GM18519 (cell line): ENCODE measurements around the gene ANXA5.
A peak's percentile ranks its signal among the peaks of the same experiment; 100 is the strongest.

Experiments
- ATAC-seq: cut with Tn5 transposase; IDR thresholded peaks from one replicate; pipeline ENCODE4 v1.9.1; 2021; ENCODE audit warnings: mild to moderate bottlenecking, moderate library complexity; ENCODE audit not compliant: unreplicated experiment, low FRiP score

ANXA5 gene

DNA sequence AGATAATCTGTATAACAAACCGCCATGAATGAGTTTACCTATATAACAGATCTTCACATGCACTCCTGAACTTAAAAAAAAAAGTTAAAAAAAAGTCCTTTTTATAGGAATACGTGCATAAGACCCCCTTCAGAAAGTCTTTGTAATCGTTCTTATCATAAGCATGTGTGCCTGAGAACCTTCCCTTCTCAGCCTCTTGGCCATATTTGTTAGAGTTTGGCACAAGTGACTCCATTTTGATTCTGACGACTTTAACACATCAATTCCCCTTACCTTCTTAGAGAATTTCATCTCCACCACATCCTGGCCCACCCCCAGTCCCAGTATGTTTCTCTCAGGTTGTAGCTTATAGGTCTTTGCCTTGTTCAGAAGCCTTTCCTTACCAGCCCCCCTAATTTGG is 16.0 kb upstream of the ANXA5 start:
- ATAC-seq, result no peak

DNA sequence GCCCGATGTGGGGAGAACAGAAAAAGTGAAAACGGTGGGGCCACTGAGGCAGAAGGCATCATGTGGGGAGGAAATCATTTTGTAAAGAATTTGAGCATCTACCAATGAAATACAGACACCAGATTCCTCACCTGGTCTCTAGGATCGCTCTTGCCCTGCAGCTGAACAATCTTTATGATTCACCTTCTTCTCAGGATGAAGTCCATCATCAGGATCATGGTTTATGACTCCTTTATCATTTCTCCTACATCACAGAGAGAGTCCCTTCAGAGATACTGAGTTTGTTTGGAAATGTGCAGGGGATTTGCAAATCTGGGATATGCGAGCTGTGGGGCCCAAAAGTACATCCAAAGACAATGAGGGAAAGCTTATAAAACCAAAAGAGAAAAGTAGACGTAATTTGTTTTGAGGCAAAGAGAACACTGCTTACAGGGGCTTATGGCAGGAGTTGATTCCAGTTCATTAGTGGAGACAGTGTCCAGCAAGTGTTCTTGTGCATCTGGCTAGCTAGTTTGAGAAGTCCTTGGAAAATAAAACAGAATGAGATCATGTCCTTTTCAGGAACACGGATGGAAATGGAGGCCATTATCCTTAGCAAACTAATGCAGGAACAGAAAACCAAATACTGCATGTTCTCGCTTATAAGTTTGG is 15.3 kb upstream of the ANXA5 start:
- ATAC-seq, result no peak

DNA sequence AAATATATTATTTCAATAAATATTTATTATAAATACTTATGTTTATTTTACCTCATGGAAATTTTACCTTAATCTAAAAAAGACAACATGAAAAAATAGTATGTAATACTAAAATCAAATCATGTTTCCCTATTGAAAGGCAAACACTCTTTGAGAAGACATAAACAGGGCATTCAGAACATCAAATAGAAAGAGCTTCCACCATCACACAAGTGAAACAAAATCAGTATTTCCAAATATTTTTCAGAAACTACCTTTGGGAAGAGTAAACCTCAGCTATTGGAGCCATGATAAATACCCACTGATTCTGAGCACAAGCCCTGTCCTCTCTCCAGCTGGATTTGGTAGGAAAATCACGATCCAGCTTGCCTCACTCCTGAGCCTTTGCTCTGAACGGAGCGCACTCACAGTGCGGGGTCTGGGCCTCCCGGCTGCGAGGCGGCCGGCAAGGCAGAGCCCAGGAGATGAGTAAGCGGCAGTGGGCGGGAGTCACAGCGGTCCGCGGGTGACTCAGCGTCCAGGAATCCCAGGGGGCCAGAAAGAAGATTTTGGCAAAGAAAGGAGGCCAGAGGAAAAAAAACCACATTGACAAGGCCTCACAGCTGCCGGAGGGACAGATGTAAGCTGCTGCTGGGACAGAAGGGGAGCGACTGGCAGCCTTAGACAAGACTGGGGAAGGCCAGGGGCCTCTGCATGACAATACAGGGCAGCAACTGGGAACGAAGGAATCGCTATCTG is 14.7 kb upstream of the ANXA5 start:
- peak; percentile 82 for ATAC-seq

DNA sequence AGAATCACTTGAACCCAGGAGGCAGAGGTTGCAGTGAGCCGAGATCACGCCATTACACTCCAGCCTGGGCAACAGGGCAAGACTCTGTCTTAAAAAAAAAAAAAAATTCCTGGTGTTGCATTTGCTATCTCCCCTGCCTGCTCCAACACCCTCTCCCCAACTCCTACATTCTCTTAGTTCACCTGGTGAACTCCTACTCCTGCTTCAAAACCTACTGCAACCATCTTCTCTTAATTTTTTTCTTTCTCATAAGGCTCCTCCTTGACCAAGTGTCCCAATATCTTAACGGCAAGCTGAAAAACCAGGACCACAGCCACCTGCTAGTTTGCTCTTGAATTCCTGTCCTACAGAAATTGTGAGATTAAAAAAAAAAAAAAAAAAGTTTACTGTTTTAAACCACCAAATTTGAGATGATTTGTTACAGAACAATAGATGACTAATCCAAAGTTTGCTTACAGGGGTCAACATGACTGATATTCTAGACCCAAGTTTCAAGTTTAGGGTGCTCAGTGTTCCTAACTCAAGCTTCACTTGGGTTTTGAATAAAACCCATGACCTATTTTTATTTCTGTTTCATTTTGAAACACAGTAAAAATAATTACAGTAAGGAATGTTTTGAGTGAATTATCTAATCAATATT is 13.1 kb upstream of the ANXA5 start:
- ATAC-seq, result no peak

DNA sequence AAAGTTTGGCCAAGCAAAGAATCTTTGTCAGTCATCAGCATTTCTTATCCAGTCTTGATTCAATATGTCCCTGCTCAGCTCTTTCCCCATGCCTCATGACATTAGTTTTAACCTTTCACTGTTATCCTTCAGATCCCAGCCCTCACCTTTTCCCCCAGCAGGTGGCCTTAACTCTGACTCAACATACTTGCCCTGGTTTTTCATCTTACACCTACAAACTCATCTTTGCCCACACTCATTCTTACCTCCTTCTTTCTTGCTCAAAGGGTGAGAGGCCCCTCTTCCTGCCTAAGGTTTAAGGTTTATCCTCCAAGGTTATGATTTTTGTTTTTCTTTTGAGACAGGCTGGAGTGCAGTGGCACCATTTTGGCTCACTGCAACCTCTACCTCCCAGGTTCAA is 10.6 kb upstream of the ANXA5 start:
- ATAC-seq, result no peak

DNA sequence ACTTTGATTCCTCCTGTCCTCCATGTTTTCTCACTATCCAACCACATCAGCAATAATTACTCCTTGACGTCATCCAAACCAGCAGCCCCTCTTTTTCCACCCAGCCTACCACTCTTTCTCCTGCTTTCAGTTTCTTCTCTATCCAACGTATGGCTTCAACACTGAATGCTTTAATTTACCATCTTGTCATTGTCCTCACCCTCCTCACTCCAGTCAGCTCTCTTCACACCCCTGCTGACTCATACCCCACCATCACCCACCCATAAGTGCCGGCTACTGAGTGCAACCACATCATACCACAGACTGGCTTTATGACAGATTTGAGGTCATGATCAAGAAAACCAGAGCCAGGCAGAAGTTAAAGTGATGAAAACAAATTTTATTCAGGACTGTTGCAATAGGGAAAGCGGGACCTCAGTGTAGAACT is 9.8 kb upstream of the ANXA5 start:
- ATAC-seq, result no peak

DNA sequence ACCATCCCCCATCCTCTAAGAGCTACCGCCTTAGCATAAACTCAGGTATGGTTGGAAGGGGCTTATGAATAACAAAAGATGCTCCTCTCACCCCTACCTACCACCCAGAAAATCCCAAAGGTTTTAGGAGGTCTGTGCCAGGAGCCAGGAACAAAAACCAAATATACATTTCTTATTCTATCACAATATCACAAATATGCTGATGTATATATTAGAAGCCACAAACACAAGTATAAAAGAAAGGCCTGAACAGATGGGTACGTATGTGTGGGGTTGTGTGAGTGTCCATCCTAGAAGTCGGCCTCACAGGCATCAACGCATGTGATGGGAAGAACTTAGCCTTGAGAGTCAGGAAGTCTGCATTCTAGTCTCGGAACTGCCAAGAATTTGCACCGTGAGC is 8.7 kb upstream of the ANXA5 start:
- no peak for ATAC-seq

DNA sequence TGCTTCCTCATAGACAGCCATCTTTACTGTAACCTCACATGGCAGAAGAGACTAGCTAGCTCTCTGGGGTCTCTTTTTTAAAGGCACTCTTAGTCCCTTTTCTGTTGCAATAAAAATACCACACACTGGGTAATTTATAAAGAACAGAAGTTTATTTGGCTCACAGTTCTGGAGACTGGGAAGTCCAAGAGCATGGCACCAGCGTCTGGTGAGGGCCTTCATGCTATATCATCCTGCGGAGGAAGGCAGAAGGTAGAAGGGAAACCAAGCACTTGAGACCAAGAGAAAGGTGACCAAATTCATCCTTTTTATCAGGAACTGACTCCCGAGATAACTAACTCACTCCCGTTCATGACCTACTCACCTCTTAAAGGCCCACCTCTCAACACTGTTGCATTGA is 5.4 kb upstream of the ANXA5 start:
- ATAC-seq, result no peak

DNA sequence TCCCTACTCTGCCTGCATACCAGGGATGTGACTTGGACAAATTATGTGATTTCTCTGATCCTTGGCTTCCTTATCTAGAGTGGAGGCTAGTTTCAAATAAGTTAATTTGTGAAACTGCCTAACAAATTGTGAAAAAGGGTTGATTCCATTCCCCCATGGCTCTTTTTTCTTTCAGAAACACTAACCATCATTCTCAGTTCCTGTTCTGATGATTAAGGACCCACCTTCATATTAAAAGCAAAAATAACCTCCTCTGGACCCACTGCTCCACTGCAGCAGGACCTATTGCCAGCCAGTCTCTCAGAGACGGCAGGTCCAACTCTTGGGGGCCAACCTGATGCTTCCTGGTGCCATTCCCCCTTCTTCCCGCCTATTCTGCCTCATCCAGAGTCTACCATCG is 4.5 kb upstream of the ANXA5 start:
- ATAC-seq, result no peak

DNA sequence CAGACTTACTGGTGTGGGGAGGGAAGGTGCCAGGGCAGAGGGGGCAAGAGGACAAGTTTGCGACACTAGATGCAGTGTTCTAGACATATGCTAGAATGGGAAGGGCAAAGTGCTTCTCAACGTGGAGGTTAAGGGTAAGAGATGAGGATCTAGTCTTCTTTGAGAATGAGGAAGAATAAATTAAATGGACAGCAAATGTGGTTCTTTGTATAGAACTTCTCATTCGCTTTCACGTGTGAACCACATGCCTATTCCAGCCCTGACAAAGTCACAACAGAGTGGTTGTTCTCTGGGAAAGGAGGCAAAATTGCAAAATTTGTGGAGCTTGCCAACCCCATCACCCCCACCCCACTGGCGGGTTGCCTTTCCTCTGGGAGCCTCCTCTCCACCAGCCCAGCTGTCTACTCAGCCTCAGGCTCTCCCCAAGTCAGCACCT is 1.5 kb upstream of the ANXA5 start:
- no peak for ATAC-seq

DNA sequence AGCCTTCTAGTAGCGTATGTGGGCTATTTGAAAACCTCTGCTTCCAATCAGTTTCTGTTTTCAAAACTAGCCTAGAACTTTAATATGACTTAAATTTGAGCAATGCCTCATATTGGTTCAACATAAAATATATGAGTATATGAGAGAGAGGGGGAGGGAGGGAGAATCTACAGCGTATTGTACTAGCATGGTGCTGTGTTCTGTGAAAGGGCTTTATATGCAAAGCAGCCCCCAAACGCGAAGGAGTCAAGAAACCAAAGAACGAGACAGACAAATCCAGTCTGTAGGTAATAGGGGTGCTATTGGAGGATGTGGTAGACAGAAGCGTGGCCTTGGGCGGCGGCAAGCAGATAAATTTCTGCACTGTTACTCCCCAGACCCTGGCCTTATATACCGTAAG is 784 bp upstream of the ANXA5 start:
- ATAC-seq, result peak; percentile 37

DNA sequence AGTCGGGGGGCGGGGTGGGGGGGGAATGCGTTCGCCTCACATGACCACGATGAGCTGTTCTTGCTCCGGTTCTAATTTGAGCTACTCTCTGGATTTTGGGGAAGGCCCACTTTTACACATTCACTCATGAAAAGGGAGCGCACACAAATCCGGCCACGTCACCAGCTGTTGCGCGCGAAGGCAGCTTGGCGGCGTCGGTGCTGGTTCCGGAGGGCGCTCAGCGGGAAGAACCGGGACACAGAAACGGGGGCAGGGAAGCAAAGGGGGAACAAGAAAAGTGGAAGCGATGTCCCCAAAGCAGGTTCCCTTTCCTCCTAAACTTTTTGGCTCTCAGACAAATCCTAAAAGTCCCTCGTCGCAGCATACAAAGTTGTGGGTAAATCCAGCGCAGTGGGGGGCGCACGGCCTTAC is 605 bp downstream of the ANXA5 start:
- ATAC-seq, result no peak

DNA sequence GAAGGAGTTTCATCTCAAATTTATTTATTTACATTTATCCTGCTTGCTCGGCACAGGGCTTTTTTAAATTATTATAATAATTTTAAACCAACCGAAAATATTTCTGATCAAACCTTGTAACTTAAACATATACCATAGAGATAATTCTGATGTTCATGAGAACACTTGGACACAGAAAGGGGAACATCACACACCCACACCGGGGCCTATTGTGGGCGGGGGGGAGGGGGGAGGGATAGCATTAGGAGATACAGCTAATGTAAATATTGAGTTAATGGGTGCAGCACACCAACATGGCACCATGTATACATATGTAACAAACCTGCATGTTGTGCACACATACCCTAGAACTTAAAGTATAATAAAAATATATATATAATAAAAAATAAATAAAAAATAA is 2.9 kb downstream of the ANXA5 start:
- ATAC-seq, result no peak

DNA sequence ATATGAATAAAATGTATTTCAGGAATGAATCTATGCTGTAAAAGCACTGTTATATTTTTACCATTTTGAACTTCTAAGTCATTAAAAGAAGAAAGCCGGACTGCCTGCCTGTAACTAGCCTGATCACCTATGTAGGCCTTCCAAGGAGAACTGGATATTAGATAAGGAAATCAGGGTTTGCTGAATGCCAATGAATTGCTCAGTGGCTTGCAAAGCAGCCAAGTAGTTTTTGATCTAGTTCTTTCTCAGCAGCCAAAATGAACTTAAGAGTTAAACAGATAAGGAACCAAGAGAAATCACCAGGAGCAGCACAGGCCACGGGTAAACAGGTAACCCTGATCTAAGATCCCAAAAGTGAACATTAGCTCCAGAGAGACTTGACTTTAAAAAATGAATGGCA is 3.3 kb downstream of the ANXA5 start:
- ATAC-seq, result no peak

DNA sequence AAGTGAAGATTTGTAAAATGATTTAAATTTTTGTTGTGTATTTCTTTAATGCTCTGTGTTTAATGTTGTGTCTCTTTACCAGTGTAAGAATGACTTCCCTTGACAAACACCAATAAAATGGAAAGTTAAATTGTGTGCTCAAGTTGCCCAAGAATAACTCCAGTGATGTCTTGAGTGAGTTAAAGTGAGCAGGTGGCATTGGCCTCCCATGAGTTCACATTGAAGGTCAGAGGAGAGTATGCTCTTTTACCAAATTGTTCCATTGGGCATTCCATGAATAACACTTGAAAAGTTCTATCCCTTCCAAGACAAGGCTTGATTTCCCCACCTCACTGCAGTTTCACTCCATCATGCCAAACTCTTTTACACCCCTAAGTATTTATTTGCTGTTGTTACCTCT is 4.5 kb downstream of the ANXA5 start:
- ATAC-seq, result no peak

DNA sequence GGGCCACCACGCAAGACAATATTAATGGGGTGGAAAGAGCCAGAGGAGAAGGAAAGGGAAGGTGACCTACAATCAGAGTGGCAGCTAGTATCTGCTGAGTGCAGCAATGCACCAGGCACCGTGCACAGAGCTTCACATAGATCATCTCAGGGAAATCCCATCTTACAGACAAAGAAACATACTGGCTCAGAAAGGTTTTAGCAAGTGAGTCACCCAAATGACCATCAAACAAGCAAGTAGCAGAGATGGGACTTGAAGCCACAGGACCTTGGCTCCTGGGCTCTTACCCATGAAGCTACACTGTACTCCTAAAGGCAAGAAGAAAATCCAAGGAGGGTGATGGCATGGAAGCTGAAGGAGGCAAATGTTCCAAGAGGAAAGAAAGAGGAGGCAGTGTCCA is 6.8 kb downstream of the ANXA5 start:
- ATAC-seq, result no peak

DNA sequence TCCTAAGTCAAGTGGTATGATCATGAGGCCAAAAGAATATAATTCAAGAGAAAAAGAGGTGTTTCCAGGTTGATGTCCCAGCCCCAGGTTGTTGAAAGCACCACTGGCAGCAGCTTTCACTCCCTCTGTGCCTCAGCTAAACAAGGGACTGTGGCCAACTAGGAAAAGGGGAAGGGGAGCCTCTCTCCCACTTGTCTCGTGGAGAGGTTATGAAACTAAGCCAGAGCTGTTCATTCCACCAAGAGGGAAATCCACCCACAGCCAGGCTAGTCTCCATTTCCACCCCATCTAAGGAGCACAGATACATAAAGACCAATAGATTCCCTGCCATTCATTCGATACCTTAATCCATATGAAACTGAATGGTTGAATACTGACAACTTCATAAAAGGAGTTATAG is 8.1 kb downstream of the ANXA5 start:
- ATAC-seq, result no peak

DNA sequence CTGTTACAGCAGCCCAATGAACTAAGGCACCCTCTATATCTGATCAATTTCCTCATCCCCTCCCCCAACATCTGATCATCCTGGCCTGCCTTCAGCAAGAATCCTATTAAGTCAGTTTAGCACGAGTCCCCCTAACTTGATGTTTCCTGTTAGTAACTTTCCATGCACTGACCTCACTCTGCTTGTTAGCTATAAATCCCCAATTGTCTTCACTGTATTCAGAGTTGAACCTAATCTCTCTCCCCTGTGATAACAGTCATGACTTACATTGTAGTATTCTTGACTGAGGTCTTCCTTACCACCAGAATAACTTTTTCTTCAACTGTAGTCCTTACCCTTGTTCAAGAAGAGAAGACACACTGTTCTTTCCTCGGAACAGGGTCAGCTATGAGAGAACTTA is 8.5 kb downstream of the ANXA5 start:
- no peak for ATAC-seq

DNA sequence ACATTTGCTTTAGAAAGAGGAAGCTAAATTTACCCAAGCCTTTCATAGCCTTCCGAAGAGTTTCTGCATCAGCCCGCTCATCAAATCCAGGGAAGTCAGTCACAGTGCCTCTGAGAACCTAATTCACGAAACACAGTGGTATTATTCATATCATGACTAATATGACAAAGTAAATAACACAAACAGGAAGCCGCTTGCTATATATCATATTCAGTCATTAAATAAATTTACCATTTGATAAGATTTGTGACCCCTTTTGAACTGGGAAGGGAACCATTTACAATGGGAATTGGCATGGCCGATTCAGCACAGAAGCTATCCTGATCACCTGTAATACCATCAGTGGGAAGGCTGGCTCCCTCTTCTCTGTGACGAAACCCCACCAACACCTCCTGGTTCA is 10.5 kb downstream of the ANXA5 start:
- ATAC-seq, result no peak

DNA sequence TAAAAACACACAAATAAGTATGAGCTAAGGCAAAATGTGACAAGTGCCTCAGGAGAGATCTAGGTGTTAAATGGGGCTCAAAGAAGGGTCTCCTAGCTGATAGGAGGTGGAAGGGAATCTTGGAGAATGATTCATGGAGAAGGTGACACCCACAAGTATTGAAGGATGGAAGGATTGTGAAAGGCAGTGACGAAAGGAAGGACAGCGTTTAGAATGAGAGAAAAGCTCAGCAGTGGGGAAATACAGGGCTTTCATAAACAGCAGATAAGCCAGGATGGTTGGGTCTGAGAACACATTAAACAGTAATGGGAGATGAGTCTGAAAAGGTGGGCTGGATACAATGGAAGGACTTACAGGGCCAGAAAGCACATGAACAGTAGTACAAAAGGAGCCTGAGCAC is 11.5 kb downstream of the ANXA5 start:
- no peak for ATAC-seq

DNA sequence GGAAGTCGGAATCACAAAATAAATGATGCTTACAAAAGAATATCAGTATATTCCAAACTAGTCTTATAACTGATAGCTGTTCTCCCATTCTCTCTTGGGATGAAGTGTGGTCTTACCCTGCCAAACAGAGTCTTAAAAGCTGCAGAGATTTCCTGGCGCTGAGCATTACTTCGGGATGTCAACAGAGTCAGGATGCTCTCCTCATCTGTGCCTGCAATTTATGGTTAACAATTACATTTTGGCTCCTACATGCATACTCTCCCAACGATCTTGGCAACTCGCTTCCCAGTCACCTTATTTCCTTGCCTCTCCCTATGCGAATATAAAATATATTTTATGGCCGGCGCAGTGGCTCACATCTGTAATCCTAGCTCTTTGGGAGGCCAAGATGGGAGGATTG is 12.2 kb downstream of the ANXA5 start:
- no peak for ATAC-seq

DNA sequence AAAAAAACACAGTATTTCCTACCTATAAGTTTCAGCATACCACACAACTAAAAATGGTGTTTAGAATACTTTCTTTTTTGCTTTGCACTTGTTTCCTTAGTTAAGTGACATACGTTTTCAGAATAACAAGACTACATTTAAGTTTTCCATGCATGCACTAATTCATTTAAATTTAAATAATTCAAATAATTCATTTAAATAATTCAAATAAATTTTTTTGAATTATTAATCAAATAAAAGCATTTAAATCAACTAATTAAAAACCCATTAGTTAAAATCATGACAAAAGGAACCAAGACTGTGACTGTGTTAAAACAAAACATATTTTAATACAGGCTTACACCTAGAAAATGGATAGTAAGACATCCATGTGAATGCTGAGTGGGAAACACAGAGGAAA is 12.8 kb downstream of the ANXA5 start:
- no peak for ATAC-seq
